ENCODE results near the gene AKAP13.
A peak's percentile ranks its signal among the peaks of the same experiment; 100 is the strongest.

The AKAP13 gene

GRCh38 chr15:85351965-85352364 lies 28.4 kb upstream of the AKAP13 start:
- CTCF ChIA-PET = no interaction called here
- no peaks in the 10 kb centered on the region for H3K36me3 ChIP-seq (ENCODE audit: control insufficient read depth in 2 of 2, insufficient read depth in 1 of 2, low read length in 2 of 2)
- TF ChIP-seq SCRT2 (tag by site-specific recombination; IDR thresholded peaks at IDR 0.05) = peak; percentile 65
- no peak for TF ChIP-seq ZNF169 (tag by site-specific recombination; IDR thresholded peaks at IDR 0.05)
- POLR2A ChIA-PET = no interaction called here
- no peak overlapping the region for H3K27ac ChIP-seq (ENCODE audit: extremely low read depth, low read depth, low read length)
- H3K4me3 ChIP-seq (ENCODE audit: low read depth, low read length) = no peak overlapping the region
- H3K9me3 ChIP-seq (ENCODE audit: control insufficient read depth, insufficient read depth, low read depth, low read length) = no peaks in the 10 kb centered on the region
- peaks cover 4% of the 10 kb centered on the region for H3K4me1 ChIP-seq (ENCODE audit: control insufficient read depth, insufficient read depth, low read length)

GRCh38 chr15:85353516-85353915 lies 26.9 kb upstream of the AKAP13 start:
- ChIA-PET CTCF (interaction anchor here (1.2 kb wide), 1 partner anchor 17 kb away, joined by 3 read pairs; no protein-coding TSS in a partner anchor), POLR2A (interaction anchor here (0.6 to 1.2 kb wide), 2 partner anchors 27 to 50 kb away, joined by 3 to 7 read pairs; partner anchors contain the start of gene AKAP13)

More at GRCh38 chr15:85353516-85353915, 26.9 kb upstream of the AKAP13 start:
- H3K9me3 ChIP-seq (ENCODE audit: control insufficient read depth, insufficient read depth, low read depth, low read length) = no peaks in the 10 kb centered on the region
- no peaks in the 10 kb centered on the region for H3K36me3 ChIP-seq (ENCODE audit: control insufficient read depth in 2 of 2, insufficient read depth in 1 of 2, low read length in 2 of 2)
- H3K4me1 ChIP-seq (ENCODE audit: control insufficient read depth, insufficient read depth, low read length) = no peaks in the 10 kb centered on the region
- no peak overlapping the region for H3K27ac ChIP-seq (ENCODE audit: extremely low read depth, low read depth, low read length)
- H3K4me3 ChIP-seq (ENCODE audit: low read depth, low read length) = no peak overlapping the region
- TF ChIP-seq ZNF19 (tag by site-specific recombination; IDR thresholded peaks at IDR 0.05; ENCODE audit: low read depth) (no peak), ELK4 (IDR thresholded peaks at IDR 0.05; ENCODE audit: borderline replicate concordance, low read depth, low read length) (no peak), ZNF202 (tag by site-specific recombination; IDR thresholded peaks at IDR 0.05; ENCODE audit: borderline replicate concordance) (no peak), PRDM6 (tag by site-specific recombination; IDR thresholded peaks at IDR 0.05) (no peak), ZNF561 (tag by site-specific recombination; IDR thresholded peaks at IDR 0.05; ENCODE audit: borderline replicate concordance) (no peak), YY1 (tag by site-specific recombination; IDR thresholded peaks at IDR 0.05) (no peak), ZSCAN23 (tag by site-specific recombination; IDR thresholded peaks at IDR 0.05) (no peak), ZNF394 (tag by site-specific recombination; IDR thresholded peaks at IDR 0.05; ENCODE audit: borderline replicate concordance) (no peak), ZNF18 (tag by site-specific recombination; IDR thresholded peaks at IDR 0.05) (no peak), CTCF (tag by site-specific recombination; IDR thresholded peaks at IDR 0.05) (no peak), GLI2 (tag by site-specific recombination; IDR thresholded peaks at IDR 0.05; ENCODE audit: borderline replicate concordance, low read depth) (no peak), ZFP41 (tag by site-specific recombination; IDR thresholded peaks at IDR 0.05; ENCODE audit: borderline replicate concordance) (no peak), MEIS1 (CRISPR knock-in tag; IDR thresholded peaks at IDR 0.05; ENCODE audit: borderline replicate concordance) (no peak), ZNF580 (tag by site-specific recombination; IDR thresholded peaks at IDR 0.05) (no peak), ZBTB21 (tag by site-specific recombination; IDR thresholded peaks at IDR 0.05) (no peak), ZNF398 (tag by site-specific recombination; IDR thresholded peaks at IDR 0.05) (no peak), IKZF3 (tag by site-specific recombination; IDR thresholded peaks at IDR 0.05) (no peak)

All from HEK293 (cell line).